Measurements from ENCODE around the gene SHROOM2. TPM values are rescaled to one million over a fixed set of nuclear protein-coding genes. Genes with fewer than 3 reads are reported as not detected.

The SHROOM2 gene
- total RNA-seq, 1 experiment from 2014 or later: 13.9 TPM

DNA sequence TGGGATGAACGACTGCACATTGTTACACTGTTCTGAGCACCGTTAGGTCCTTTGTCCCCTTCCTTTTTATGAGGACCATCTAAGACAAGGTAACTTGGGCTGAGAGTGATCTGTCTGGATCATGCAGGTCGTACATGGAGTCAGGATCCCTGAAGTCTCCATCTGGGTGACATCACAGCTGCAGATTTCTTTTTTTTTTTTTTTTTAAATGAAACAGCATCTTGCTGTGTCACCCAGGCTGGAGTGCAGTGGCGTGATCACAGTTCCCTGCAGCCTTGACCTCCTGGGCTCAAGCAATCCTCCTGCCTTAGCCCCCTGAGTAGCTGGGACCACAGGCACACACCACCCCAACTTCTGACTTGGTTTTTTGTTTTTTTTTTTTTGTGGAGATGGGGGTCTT is 16.5 kb downstream of the SHROOM2 start:
- Histone ChIP-seq H3K18ac (ENCODE audit: insufficient read length, low read depth, low read length) (no peak overlapping the region), H2BK20ac (ENCODE audit: low read depth, low read length, poor library complexity, severe bottlenecking) (no peak overlapping the region), H3K23ac (ENCODE audit: insufficient read length, low read depth, low read length) (no peak overlapping the region), H2AK5ac (ENCODE audit: insufficient read length, low read length) (no peak overlapping the region), H3K27me3 (ENCODE audit: insufficient read depth, low read length) (no peaks in the 10 kb centered on the region), H3K9ac (ENCODE audit: extremely low read depth, insufficient read length, low read length) (no peak overlapping the region), H4K5ac (ENCODE audit: insufficient read length, low read depth, low read length) (no peak overlapping the region), H2BK5ac (ENCODE audit: insufficient read length, low read length) (no peak overlapping the region), H4K91ac (ENCODE audit: insufficient read length, low read depth, low read length) (no peak overlapping the region), H4K20me1 (ENCODE audit: control insufficient read depth, insufficient read depth, insufficient read length) (peaks cover 4% of the 10 kb centered on the region), H3K4me1 (ENCODE audit: insufficient read depth, low read length) (peaks cover 9% of the 10 kb centered on the region; the same call in 1 of the 2 replicates), H4K8ac (replicated peaks; ENCODE audit: insufficient read length, low read depth, low read length) (no peak overlapping the region), H3K4ac (ENCODE audit: low read depth, low read length) (no peak overlapping the region), H2BK15ac (ENCODE audit: low read depth, low read length) (no peak overlapping the region), H3K56ac (ENCODE audit: insufficient read length, low read depth, low read length) (no peak overlapping the region), H2BK12ac (ENCODE audit: insufficient read length, low read depth, low read length) (no peak overlapping the region), H3K23me2 (ENCODE audit: insufficient read length, low read depth, low read length, poor library complexity, severe bottlenecking) (no peaks in the 10 kb centered on the region), H2AFZ (ENCODE audit: low read length) (no peak overlapping the region), H3K27ac (ENCODE audit: insufficient read length, low read depth, low read length) (no peak overlapping the region), H3K14ac (ENCODE audit: insufficient read depth, low read length) (no peak overlapping the region), H3K9me3 (ENCODE audit: control insufficient read depth, low read depth, low read length) (no peaks in the 10 kb centered on the region), H3K4me2 (ENCODE audit: insufficient read depth, insufficient read length, low read length) (no peak overlapping the region), H3K79me1 (ENCODE audit: insufficient read depth, low read depth, low read length, poor library complexity, severe bottlenecking) (peaks cover 4% of the 10 kb centered on the region), H3K79me2 (ENCODE audit: insufficient read depth, low read length) (peaks cover 7% of the 10 kb centered on the region; the same call in 1 of the 2 replicates), H3T11ph (ENCODE audit: low read length) (no peak overlapping the region), H2BK120ac (ENCODE audit: low read depth, low read length, poor library complexity, severe bottlenecking) (no peak overlapping the region)
- Mint-ChIP-seq H3K36me3 (ENCODE audit: insufficient read depth in 1 of 3, low read depth in 3 of 3) (peaks cover 13 to 16% (median 14%) of the 10 kb centered on the region in 3 experiments), H3K4me3 (no peak overlapping the region), H3K4me1 (peaks cover 14 to 18% of the 10 kb centered on the region in 2 experiments), H3K27me3 (ENCODE audit: low read depth) (no peaks in the 10 kb centered on the region; the same call in 1 of the 2 replicates), H3K27ac (no peak overlapping the region), H3K9me3 (peaks cover 26 to 28% of the 10 kb centered on the region in 2 experiments)
- no peak for DNase-seq
- TF ChIP-seq, protein P1, sequence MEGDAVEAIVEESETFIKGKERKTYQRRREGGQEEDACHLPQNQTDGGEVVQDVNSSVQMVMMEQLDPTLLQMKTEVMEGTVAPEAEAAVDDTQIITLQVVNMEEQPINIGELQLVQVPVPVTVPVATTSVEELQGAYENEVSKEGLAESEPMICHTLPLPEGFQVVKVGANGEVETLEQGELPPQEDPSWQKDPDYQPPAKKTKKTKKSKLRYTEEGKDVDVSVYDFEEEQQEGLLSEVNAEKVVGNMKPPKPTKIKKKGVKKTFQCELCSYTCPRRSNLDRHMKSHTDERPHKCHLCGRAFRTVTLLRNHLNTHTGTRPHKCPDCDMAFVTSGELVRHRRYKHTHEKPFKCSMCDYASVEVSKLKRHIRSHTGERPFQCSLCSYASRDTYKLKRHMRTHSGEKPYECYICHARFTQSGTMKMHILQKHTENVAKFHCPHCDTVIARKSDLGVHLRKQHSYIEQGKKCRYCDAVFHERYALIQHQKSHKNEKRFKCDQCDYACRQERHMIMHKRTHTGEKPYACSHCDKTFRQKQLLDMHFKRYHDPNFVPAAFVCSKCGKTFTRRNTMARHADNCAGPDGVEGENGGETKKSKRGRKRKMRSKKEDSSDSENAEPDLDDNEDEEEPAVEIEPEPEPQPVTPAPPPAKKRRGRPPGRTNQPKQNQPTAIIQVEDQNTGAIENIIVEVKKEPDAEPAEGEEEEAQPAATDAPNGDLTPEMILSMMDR (conservative IDR thresholded peaks at IDR 0.05): no peak
- no CpG with 5 or more reads among the region's 4 CpGs for WGBS (ENCODE audit: extremely low coverage, insufficient read length, low lambda C conversion rate)
